ENCODE results near the gene TRIO.

Gene TRIO

GRCh38 chr5:14105718-14106410 is 37.3 kb upstream of the TRIO start:
- Histone ChIP-seq H3K27ac (no peak overlapping the region), H3K27me3 (no peaks in the 10 kb centered on the region), H3K9me3 (no peaks in the 10 kb centered on the region), H3K4me1 (peaks cover 0 to 9% (median 1%) of the 10 kb centered on the region in 4 donors), H3K36me3 (no peaks in the 10 kb centered on the region), H3K4me3 (no peak overlapping the region)
- intact Hi-C loops (cut with DNase I; ENCODE audit: low total_unique reads) = loop anchor here (10.0 kb wide), 1 partner anchor 111 kb away; no protein-coding TSS in a partner anchor
- DNase-seq = no peak
- TF ChIP-seq CTCF (IDR thresholded peaks at IDR 0.05) = no peak

GRCh38 chr5:14107536-14107935 is 35.6 kb upstream of the TRIO start:
- no peak overlapping the region for H3K4me3 ChIP-seq
- intact Hi-C loops (cut with DNase I; ENCODE audit: low total_unique reads) = loop anchor here (10.0 kb wide), 1 partner anchor 113 kb away; no protein-coding TSS in a partner anchor

GRCh38 chr5:14108170-14108996 is 34.8 kb upstream of the TRIO start:
- Histone ChIP-seq H3K27me3 (no peaks in the 10 kb centered on the region), H3K27ac (no peak overlapping the region), H3K36me3 (no peaks in the 10 kb centered on the region), H3K9me3 (no peaks in the 10 kb centered on the region), H3K4me3 (peak overlapping the region; percentile 30), H3K4me1 (peaks cover 0 to 9% (median 1%) of the 10 kb centered on the region in 4 donors)
- peak; percentile 51 to 77 for DNase-seq
- TF ChIP-seq CTCF (IDR thresholded peaks at IDR 0.05) = peak; percentile 59 to 74
- intact Hi-C loops (cut with DNase I; ENCODE audit: low total_unique reads) = loop anchor here (10.0 kb wide), 1 partner anchor 114 kb away; no protein-coding TSS in a partner anchor

More at GRCh38 chr5:14107536-14107935, 35.6 kb upstream of the TRIO start:
- no peak for TF ChIP-seq CTCF (IDR thresholded peaks at IDR 0.05)
- Histone ChIP-seq H3K4me1 (peaks cover 0 to 9% (median 1%) of the 10 kb centered on the region in 4 donors), H3K9me3 (no peaks in the 10 kb centered on the region), H3K27ac (no peak overlapping the region), H3K27me3 (no peaks in the 10 kb centered on the region), H3K36me3 (no peaks in the 10 kb centered on the region)
- DNase-seq = no peak

- H3K27me3 ChIP-seq = no peaks in the 10 kb centered on the region
- DNase-seq = peak in 1 of 2 donors; percentile 37
- H3K27ac ChIP-seq = no peak overlapping the region
- intact Hi-C loops (cut with DNase I; ENCODE audit: low total_unique reads) = loop anchor here (1.0 to 10.0 kb wide), 2 partner anchors 114 to 161 kb away; no protein-coding TSS in a partner anchor
- no peaks in the 10 kb centered on the region for H3K36me3 ChIP-seq
- H3K4me3 ChIP-seq = no peak overlapping the region
- TF ChIP-seq CTCF (IDR thresholded peaks at IDR 0.05) = no peak
- no peaks in the 10 kb centered on the region for H3K9me3 ChIP-seq
- H3K4me1 ChIP-seq = peaks cover 0 to 9% (median 1%) of the 10 kb centered on the region in 4 donors
Observed at GRCh38 chr5:14109041-14109747, 33.9 kb upstream of the TRIO start.

- intact Hi-C loops (cut with DNase I; ENCODE audit: low total_unique reads) = loop anchor here (1.0 to 10.0 kb wide), 2 partner anchors 115 to 161 kb away; no protein-coding TSS in a partner anchor
- Histone ChIP-seq H3K27ac (no peak overlapping the region), H3K4me3 (no peak overlapping the region), H3K4me1 (peaks cover 0 to 9% (median 1%) of the 10 kb centered on the region in 4 donors), H3K27me3 (no peaks in the 10 kb centered on the region), H3K36me3 (no peaks in the 10 kb centered on the region), H3K9me3 (no peaks in the 10 kb centered on the region)
- DNase-seq = no peak
- TF ChIP-seq CTCF (IDR thresholded peaks at IDR 0.05) = no peak
Observed at GRCh38 chr5:14109771-14110170, 33.4 kb upstream of the TRIO start.
